ENCODE data around the gene ZNF106.

DNA sequence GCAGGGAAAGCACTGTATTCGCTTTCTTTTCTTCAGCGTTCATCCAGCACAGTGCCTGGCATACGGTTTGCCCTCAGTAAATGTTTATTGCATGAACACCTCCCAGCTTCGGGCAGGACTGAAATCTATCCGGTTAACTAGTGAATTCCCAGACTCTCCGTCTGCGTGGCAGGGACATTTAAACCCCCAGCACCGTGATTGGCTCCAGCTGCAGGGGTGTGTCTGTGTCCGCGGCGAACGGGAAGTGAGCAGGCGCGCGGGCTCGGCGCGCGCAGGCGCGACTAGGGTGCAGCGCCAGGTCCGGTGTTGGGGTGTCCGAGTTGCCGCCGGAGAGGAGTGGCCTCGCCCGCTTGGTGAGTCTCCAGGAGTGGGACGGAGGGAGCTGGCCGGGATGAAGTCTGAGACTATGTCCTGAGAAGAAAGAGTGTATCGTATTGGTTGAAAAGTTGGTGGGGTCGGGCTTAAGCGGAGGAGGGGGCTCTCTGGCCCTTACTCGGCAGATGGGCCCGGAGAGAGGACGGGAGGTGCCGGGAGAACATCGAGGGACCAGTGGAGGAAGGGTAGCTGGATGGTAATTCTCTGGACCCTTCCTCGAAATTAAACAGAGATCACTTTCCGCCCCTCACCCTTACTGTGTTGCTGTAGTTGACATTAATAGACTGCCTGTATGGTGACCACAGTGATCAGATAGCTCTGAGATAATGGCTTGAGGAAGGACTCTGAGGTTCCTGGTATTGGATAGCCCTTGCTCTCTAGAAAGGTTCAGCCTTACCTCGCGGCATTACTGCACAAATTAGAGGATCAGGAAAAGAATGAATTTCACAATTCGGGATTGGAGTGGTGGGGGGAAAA, 4.6 kb upstream of the ZNF106 start, which contains the start of gene SNAP23:
- TF ChIP-seq, protein P1, sequence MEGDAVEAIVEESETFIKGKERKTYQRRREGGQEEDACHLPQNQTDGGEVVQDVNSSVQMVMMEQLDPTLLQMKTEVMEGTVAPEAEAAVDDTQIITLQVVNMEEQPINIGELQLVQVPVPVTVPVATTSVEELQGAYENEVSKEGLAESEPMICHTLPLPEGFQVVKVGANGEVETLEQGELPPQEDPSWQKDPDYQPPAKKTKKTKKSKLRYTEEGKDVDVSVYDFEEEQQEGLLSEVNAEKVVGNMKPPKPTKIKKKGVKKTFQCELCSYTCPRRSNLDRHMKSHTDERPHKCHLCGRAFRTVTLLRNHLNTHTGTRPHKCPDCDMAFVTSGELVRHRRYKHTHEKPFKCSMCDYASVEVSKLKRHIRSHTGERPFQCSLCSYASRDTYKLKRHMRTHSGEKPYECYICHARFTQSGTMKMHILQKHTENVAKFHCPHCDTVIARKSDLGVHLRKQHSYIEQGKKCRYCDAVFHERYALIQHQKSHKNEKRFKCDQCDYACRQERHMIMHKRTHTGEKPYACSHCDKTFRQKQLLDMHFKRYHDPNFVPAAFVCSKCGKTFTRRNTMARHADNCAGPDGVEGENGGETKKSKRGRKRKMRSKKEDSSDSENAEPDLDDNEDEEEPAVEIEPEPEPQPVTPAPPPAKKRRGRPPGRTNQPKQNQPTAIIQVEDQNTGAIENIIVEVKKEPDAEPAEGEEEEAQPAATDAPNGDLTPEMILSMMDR (conservative IDR thresholded peaks at IDR 0.05 in 1 of 2, IDR thresholded peaks at IDR 0.05 in 1 of 2; ENCODE audit: extremely low read depth in 1 of 2, insufficient read depth in 1 of 2, low read depth in 1 of 2, low read length in 2 of 2), result no peak
- TF ChIP-seq EZH2 (IDR thresholded peaks at IDR 0.05; ENCODE audit: borderline replicate concordance, low read length), result no peak
